OCI-LY3 (cell line): Measurements from ENCODE around the gene SLC16A7.
A peak's percentile ranks its signal among the peaks of the same experiment; 100 is the strongest.

Experiments
- H2AFZ ChIP-seq: fragments of 200-600, 300-600 bp; shearing (Covaris generic); 2 replicates; pipeline ENCODE4 v1.6.0; 2014; ENCODE audit warnings: antibody characterized with exemption, low read depth, low read length
- H3K27ac ChIP-seq: fragments of 200-600, 300-600 bp; sonication (generic); 2 replicates; pipeline ENCODE4 v1.5.1; 2014; ENCODE audit warnings: mild to moderate bottlenecking, low read length, moderate library complexity, mixed read lengths
- H3K27me3 ChIP-seq: fragments of 200-600, 300-600 bp; sonication (generic); 2 replicates; pipeline ENCODE4 v1.6.1; 2014; ENCODE audit warnings: low read depth, low read length, mixed read lengths
- H3K36me3 ChIP-seq: fragments of 200-600, 300-600 bp; sonication (generic); replicated peaks from 2 replicates; pipeline ENCODE3; 2014; ENCODE audit warnings: low read depth, low read length, mixed read lengths
- H3K4me1 ChIP-seq: fragments of 300-600, 200-600 bp; sonication (generic); 2 replicates; pipeline ENCODE4 v1.6.1; 2014; ENCODE audit warnings: low read length, mixed read lengths
- H3K4me2 ChIP-seq: fragments of 200-600, 300-600 bp; sonication (generic); 2 replicates; pipeline ENCODE4 v1.6.1; 2014; ENCODE audit warnings: low read length, mixed read lengths
- H3K4me3 ChIP-seq: fragments of 300-600, 200-600 bp; sonication (generic); 2 replicates; pipeline ENCODE4 v1.5.1; 2014; ENCODE audit warnings: antibody characterized with exemption, mild to moderate bottlenecking, low read length, moderate library complexity
- H3K79me2 ChIP-seq: fragments of 300-600, 200-600 bp; shearing (Covaris generic); 2 replicates; pipeline ENCODE4 v1.6.1; 2014; ENCODE audit warnings: mild to moderate bottlenecking, low read length, mixed read lengths
- H3K9ac ChIP-seq: fragments of 300-600, 200-600 bp; shearing (Covaris generic); 2 replicates; pipeline ENCODE4 v1.6.0; 2014; ENCODE audit warnings: mild to moderate bottlenecking, low read length, moderate library complexity
- H3K9me3 ChIP-seq: fragments of 200-600, 300-600 bp; shearing (Covaris generic); 2 replicates; pipeline ENCODE4 v1.6.1; 2014; ENCODE audit warnings: low read length, mixed read lengths; ENCODE audit not compliant: insufficient read depth
- H4K20me1 ChIP-seq: fragments of 200-600, 300-600 bp; sonication (generic); 2 replicates; pipeline ENCODE4 v1.6.1; 2016; ENCODE audit warnings: low read length, mixed read lengths; ENCODE audit not compliant: insufficient read depth
- EZH2phosphoT487 ChIP-seq: fragments of 200-600 bp; shearing (Covaris generic); IDR thresholded peaks from 2 replicates; pipeline ENCODE4 v1.6.1; 2018; ENCODE audit warnings: antibody characterized with exemption, mixed run types, low read depth
- TF ChIP-seq, protein P1 (sequence below): fragments of 200-600, 300-600 bp; sonication (generic); IDR thresholded peaks from 2 replicates; pipeline ENCODE4 v1.5.1; 2014; ENCODE audit warnings: antibody characterized with exemption, low read length, low read depth

Gene SLC16A7

DNA sequence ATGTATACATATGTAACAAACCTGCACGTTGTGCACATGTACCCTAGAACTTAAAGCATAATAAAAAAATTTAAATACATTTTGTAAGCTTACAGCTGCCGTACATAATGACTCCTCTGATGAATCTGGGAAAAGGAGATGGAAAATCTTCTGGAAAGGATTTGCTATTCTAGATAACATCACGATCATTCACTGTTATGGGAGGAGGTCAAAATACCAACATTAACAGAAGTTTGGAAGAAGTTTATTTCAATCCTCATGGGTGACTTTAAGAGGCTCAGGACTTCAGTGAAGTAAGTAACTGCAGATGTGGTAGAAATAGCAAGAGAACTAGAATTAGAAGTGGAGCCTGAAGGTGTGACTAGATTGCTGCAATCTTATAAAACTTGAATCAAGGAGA lies 172.2 kb downstream of the SLC16A7 start:
- no peak overlapping the region for H2AFZ ChIP-seq
- H3K9me3 ChIP-seq = peaks cover 7% of the 10 kb centered on the region; the same call in 1 of the 2 replicates
- H3K4me2 ChIP-seq = no peak overlapping the region
- H3K27me3 ChIP-seq = no peaks in the 10 kb centered on the region
- peaks cover 4% of the 10 kb centered on the region for H3K36me3 ChIP-seq
- H3K27ac ChIP-seq = no peak overlapping the region
- no peaks in the 10 kb centered on the region for H3K4me1 ChIP-seq
- H3K4me3 ChIP-seq = no peak overlapping the region
- no peak overlapping the region for H3K9ac ChIP-seq
- no peaks in the 10 kb centered on the region for H3K79me2 ChIP-seq
- TF ChIP-seq, protein P1, sequence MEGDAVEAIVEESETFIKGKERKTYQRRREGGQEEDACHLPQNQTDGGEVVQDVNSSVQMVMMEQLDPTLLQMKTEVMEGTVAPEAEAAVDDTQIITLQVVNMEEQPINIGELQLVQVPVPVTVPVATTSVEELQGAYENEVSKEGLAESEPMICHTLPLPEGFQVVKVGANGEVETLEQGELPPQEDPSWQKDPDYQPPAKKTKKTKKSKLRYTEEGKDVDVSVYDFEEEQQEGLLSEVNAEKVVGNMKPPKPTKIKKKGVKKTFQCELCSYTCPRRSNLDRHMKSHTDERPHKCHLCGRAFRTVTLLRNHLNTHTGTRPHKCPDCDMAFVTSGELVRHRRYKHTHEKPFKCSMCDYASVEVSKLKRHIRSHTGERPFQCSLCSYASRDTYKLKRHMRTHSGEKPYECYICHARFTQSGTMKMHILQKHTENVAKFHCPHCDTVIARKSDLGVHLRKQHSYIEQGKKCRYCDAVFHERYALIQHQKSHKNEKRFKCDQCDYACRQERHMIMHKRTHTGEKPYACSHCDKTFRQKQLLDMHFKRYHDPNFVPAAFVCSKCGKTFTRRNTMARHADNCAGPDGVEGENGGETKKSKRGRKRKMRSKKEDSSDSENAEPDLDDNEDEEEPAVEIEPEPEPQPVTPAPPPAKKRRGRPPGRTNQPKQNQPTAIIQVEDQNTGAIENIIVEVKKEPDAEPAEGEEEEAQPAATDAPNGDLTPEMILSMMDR = no peak
- no peak for TF ChIP-seq EZH2phosphoT487
- H4K20me1 ChIP-seq = no peaks in the 10 kb centered on the region

GRCh38 chr12:59780605-59781135 lies 184.8 kb downstream of the SLC16A7 start:
- H3K9me3 ChIP-seq = no peaks in the 10 kb centered on the region
- no peak overlapping the region for H2AFZ ChIP-seq
- H3K9ac ChIP-seq = no peak overlapping the region
- H3K4me3 ChIP-seq = no peak overlapping the region
- H3K27me3 ChIP-seq = no peaks in the 10 kb centered on the region
- H3K27ac ChIP-seq = no peak overlapping the region
- H4K20me1 ChIP-seq = no peaks in the 10 kb centered on the region
- no peak overlapping the region for H3K4me2 ChIP-seq
- no peak for TF ChIP-seq EZH2phosphoT487
- TF ChIP-seq, protein P1 = peak; percentile 54
- no peaks in the 10 kb centered on the region for H3K79me2 ChIP-seq
- no peaks in the 10 kb centered on the region for H3K36me3 ChIP-seq
- H3K4me1 ChIP-seq = no peaks in the 10 kb centered on the region

DNA sequence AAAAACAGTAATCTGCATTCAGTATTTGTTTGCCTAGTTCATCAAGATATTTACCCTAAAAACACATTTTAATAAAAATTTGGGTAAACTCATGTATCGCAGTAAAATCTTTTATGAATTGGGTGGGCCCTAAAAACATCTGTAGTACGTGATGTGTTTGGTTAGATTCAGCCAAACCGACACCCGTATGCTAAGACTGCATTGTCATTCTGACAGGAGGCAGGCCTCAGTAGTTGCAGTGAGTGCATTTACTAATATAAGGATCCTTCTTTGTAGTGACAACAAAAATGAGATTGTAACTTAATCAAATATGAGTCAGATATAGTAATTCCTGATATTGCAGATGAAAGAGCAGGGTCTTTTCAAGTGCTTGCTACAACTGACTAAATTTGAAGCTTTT lies 191.8 kb downstream of the SLC16A7 start:
- Histone ChIP-seq H3K9ac (no peak overlapping the region), H3K79me2 (no peaks in the 10 kb centered on the region), H3K4me1 (no peaks in the 10 kb centered on the region), H3K4me2 (no peak overlapping the region), H2AFZ (no peak overlapping the region), H4K20me1 (no peaks in the 10 kb centered on the region), H3K27me3 (no peaks in the 10 kb centered on the region), H3K9me3 (no peaks in the 10 kb centered on the region), H3K36me3 (peaks cover 6% of the 10 kb centered on the region), H3K27ac (no peak overlapping the region), H3K4me3 (no peak overlapping the region)
- TF ChIP-seq, protein P1 = no peak
- no peak for TF ChIP-seq EZH2phosphoT487

- H3K36me3 ChIP-seq = peaks cover 23% of the 10 kb centered on the region
Measured at GRCh38 chr12:59792647-59793046, 196.8 kb downstream of the SLC16A7 start.

More at GRCh38 chr12:59792647-59793046, 196.8 kb downstream of the SLC16A7 start:
- H3K79me2 ChIP-seq = no peaks in the 10 kb centered on the region
- H3K4me2 ChIP-seq = no peak overlapping the region
- H3K9me3 ChIP-seq = no peaks in the 10 kb centered on the region
- no peak overlapping the region for H3K27ac ChIP-seq
- no peaks in the 10 kb centered on the region for H4K20me1 ChIP-seq
- TF ChIP-seq EZH2phosphoT487 = no peak
- TF ChIP-seq, protein P1 = no peak
- no peaks in the 10 kb centered on the region for H3K27me3 ChIP-seq
- no peak overlapping the region for H2AFZ ChIP-seq
- no peaks in the 10 kb centered on the region for H3K4me1 ChIP-seq
- no peak overlapping the region for H3K9ac ChIP-seq
- H3K4me3 ChIP-seq = no peak overlapping the region
